ENCODE results near the gene SYNGAP1.

DNA sequence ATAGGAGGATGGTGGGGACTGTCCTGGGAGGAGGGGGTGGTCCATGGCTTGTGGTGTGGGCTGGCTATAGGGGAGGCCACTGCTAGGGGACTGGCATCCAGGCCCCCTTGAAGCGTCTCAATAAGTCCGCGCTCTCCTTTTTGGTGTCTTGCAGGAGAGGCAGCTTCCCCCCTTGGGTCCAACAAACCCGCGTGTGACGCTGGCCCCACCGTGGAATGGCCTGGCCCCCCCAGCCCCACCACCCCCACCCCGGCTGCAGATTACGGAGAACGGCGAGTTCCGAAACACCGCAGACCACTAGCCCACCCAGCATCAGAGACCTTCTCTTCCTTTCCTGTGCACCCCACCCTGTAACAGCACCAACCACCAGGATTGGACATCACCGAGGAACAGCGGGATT lies 31.7 kb downstream of the SYNGAP1 start:
- TF ChIP-seq, protein P1, sequence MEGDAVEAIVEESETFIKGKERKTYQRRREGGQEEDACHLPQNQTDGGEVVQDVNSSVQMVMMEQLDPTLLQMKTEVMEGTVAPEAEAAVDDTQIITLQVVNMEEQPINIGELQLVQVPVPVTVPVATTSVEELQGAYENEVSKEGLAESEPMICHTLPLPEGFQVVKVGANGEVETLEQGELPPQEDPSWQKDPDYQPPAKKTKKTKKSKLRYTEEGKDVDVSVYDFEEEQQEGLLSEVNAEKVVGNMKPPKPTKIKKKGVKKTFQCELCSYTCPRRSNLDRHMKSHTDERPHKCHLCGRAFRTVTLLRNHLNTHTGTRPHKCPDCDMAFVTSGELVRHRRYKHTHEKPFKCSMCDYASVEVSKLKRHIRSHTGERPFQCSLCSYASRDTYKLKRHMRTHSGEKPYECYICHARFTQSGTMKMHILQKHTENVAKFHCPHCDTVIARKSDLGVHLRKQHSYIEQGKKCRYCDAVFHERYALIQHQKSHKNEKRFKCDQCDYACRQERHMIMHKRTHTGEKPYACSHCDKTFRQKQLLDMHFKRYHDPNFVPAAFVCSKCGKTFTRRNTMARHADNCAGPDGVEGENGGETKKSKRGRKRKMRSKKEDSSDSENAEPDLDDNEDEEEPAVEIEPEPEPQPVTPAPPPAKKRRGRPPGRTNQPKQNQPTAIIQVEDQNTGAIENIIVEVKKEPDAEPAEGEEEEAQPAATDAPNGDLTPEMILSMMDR (IDR thresholded peaks at IDR 0.05) = no peak
- TF ChIP-seq POLR2A (IDR thresholded peaks at IDR 0.05) = no peak
